Left lobe of liver (tissue), 2 donors: ENCODE data around the gene TNS1. TPM values are rescaled to one million over a fixed set of nuclear protein-coding genes. Genes with fewer than 3 reads are reported as not detected.

Experiments
- ATAC-seq: fragments of 200-7000 bp; cut with Tn5 transposase; one replicate; pipeline ENCODE4 v1.9.1; 2020; ENCODE audit warnings: mild to moderate bottlenecking, moderate library complexity
- DNase-seq: peaks from one replicate; pipeline ENCODE4 v3.0.0-alpha.2; 2020; ENCODE audit warnings: low spot score
- total RNA-seq: library from RNA; stranded (reverse); gene quantifications from one replicate; pipeline ENCODE4 v1.2.1, GENCODE V29; 2021
- donor health status: DM: no; HTN: no; CAD: no; lungs with moderate emphysema.
- donor health status: DM: no; HTN: yes; CAD: no.

The TNS1 gene
- total RNA-seq, 1 donor from 2014 or later = 102 TPM

- ATAC-seq (no peak), DNase-seq (no peak)
These were observed 501 bp downstream of the TNS1 start for GRCh38 chr2:218002143-218002844.

GRCh38 chr2:218001629-218002028, 1.2 kb downstream of the TNS1 start:
- DNase-seq (no peak), ATAC-seq (no peak)

- DNase-seq (no peak), ATAC-seq (peak; percentile 29)
These were observed 2.7 kb downstream of the TNS1 start for GRCh38 chr2:218000136-218000535.

GRCh38 chr2:217999595-217999959, 3.2 kb downstream of the TNS1 start:
- ATAC-seq (no peak), DNase-seq (no peak)

- no peak for ATAC-seq
- no peak for DNase-seq
These were observed 3.7 kb downstream of the TNS1 start for GRCh38 chr2:217998926-217999594.

- ATAC-seq = no peak
- no peak for DNase-seq
These were observed 5.3 kb downstream of the TNS1 start for GRCh38 chr2:217997510-217997909.

GRCh38 chr2:217996361-217996760, 6.4 kb downstream of the TNS1 start:
- ATAC-seq (no peak), DNase-seq (no peak)

- ATAC-seq (no peak), DNase-seq (no peak)
These were observed 7.0 kb downstream of the TNS1 start for GRCh38 chr2:217995731-217996231.

GRCh38 chr2:217994776-217995274, 8.0 kb downstream of the TNS1 start:
- ATAC-seq = no peak

GRCh38 chr2:217993817-217994463, 8.9 kb downstream of the TNS1 start:
- peak; percentile 68 for DNase-seq
- ATAC-seq = peak; percentile 89

More at GRCh38 chr2:217994776-217995274, 8.0 kb downstream of the TNS1 start:
- no peak for DNase-seq

GRCh38 chr2:217993138-217993537, 9.7 kb downstream of the TNS1 start:
- no peak for DNase-seq
- no peak for ATAC-seq

GRCh38 chr2:217992061-217992460, 10.7 kb downstream of the TNS1 start:
- DNase-seq = no peak
- no peak for ATAC-seq

GRCh38 chr2:217990791-217991465, 11.9 kb downstream of the TNS1 start:
- DNase-seq = no peak
- ATAC-seq = no peak

- ATAC-seq = no peak
- no peak for DNase-seq
These were observed 12.4 kb downstream of the TNS1 start for GRCh38 chr2:217990389-217990788.

GRCh38 chr2:217989221-217989948, 13.4 kb downstream of the TNS1 start:
- no peak for ATAC-seq
- DNase-seq = no peak

- ATAC-seq (no peak), DNase-seq (no peak)
These were observed 14.0 kb downstream of the TNS1 start for GRCh38 chr2:217988840-217989204.

- ATAC-seq = peak; percentile 91
- peak; percentile 87 for DNase-seq
These were observed 14.6 kb downstream of the TNS1 start for GRCh38 chr2:217988014-217988839.

GRCh38 chr2:217987391-217987790, 15.4 kb downstream of the TNS1 start:
- ATAC-seq (no peak), DNase-seq (no peak)

GRCh38 chr2:217986256-217986961, 16.4 kb downstream of the TNS1 start:
- DNase-seq = no peak
- no peak for ATAC-seq
